Suprapubic skin (tissue), 4 donors: ENCODE measurements around the gene LNPEP.

Source experiments
- POLR2A ChIP-seq, 2 donors: fragments of 450-650 bp; IDR thresholded peaks; one replicate each; pipeline ENCODE4 v1.6.1; 2017; ENCODE audit warnings: antibody characterized with exemption in 2 of 2, mild to moderate bottlenecking in 2 of 2, moderate library complexity in 2 of 2
- POLR2AphosphoS5 ChIP-seq, 3 donors: sonication (generic); formaldehyde crosslinking; IDR thresholded peaks; one replicate each; pipeline ENCODE4 v1.6.1; 2017; ENCODE audit warnings: antibody characterized with exemption in 3 of 3
- TF ChIP-seq, protein P1 (sequence below), 2 donors: fragments of 200-600 bp in 1 of 2; fragments of 450-650 bp in 1 of 2; sonication (generic) in 1 of 2; IDR thresholded peaks; one replicate each; pipeline ENCODE4 v1.5.1; 2016 to 2019; ENCODE audit warnings: antibody characterized with exemption in 2 of 2, mild to moderate bottlenecking in 1 of 2, moderate library complexity in 1 of 2

DNA sequence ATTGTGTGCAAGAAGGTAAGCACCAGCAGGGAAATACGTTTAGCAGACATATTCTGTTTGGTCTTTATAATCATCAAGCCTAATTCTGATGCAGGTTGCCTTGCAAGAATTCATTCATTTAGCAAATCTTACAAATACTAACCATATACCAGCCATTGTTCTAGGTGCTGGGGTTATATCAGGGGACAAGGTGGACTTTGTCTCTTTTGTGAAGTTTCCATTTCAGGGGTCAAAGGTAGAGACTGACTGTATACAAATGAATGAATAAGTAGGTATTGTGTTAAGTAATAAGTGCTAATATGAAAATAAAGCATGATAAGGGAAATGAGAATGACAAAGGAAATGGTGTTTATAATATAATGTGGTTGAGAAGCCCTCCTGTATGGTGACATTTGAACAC is 64.0 kb downstream of the LNPEP start:
- TF ChIP-seq, protein P1, sequence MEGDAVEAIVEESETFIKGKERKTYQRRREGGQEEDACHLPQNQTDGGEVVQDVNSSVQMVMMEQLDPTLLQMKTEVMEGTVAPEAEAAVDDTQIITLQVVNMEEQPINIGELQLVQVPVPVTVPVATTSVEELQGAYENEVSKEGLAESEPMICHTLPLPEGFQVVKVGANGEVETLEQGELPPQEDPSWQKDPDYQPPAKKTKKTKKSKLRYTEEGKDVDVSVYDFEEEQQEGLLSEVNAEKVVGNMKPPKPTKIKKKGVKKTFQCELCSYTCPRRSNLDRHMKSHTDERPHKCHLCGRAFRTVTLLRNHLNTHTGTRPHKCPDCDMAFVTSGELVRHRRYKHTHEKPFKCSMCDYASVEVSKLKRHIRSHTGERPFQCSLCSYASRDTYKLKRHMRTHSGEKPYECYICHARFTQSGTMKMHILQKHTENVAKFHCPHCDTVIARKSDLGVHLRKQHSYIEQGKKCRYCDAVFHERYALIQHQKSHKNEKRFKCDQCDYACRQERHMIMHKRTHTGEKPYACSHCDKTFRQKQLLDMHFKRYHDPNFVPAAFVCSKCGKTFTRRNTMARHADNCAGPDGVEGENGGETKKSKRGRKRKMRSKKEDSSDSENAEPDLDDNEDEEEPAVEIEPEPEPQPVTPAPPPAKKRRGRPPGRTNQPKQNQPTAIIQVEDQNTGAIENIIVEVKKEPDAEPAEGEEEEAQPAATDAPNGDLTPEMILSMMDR (IDR thresholded peaks at IDR 0.05): no peak
- TF ChIP-seq POLR2AphosphoS5 (IDR thresholded peaks at IDR 0.05): no peak
- TF ChIP-seq POLR2A (IDR thresholded peaks at IDR 0.05): no peak
